Activated naive CD4-positive, alpha-beta T cell treated with anti-CD3 and anti-CD28 coated beads, Interleukin-2, amount 50 U/mL, for 72 hours (primary cell): ENCODE measurements around the gene IFI27L1. TPM values are rescaled to one million over a fixed set of nuclear protein-coding genes. Genes with fewer than 3 reads are reported as not detected.
"Not testable (repeated sequence)": the region's sequence is repeated elsewhere in the genome, so short reads cannot be mapped to it uniquely, and the experiment has no call there.

ENCODE experiments used
- ATAC-seq, 2 donors: fragments of 150-1000 bp; cut with Tn5 transposase; 2 replicates each; pipeline ENCODE4 v1.10.0; 2021; ENCODE audit warnings: mild to moderate bottlenecking in 2 of 2, moderate library complexity in 2 of 2
- DNase-seq, 2 donors: peaks; one replicate each; pipeline ENCODE4 v3.0.0; 2021 to 2022; ENCODE audit warnings: low spot score in 2 of 2
- H3K27ac Mint-ChIP-seq, 2 donors: one replicate each; pipeline ENCODE4 v1.8.0; 2022; ENCODE audit warnings: mild to moderate bottlenecking in 2 of 2, mixed read lengths in 2 of 2
- H3K36me3 Mint-ChIP-seq, 2 donors: one replicate each; pipeline ENCODE4 v1.8.0; 2022; ENCODE audit warnings: mixed read lengths in 2 of 2
- H3K9me3 Mint-ChIP-seq, 2 donors: one replicate each; pipeline ENCODE4 v1.8.0; 2022; ENCODE audit warnings: mixed read lengths in 2 of 2
- total RNA-seq, 2 donors: library from RNA; stranded (reverse); gene quantifications; one replicate each; pipeline ENCODE4 v1.2.3, GENCODE V29; 2022

The IFI27L1 gene
- total RNA-seq, 2 donors from 2014 or later, result 48.0 to 51.4 TPM

GRCh38 chr14:94058674-94059138, 22.4 kb upstream of the IFI27L1 start:
- Mint-ChIP-seq H3K36me3 (peaks cover 20 to 43% of the 10 kb centered on the region in 2 donors), H3K27ac (peak overlapping the region in 1 of 2 donors; percentile 59), H3K9me3 (no peaks in the 10 kb centered on the region)
- no peak for DNase-seq
- no peak for ATAC-seq

GRCh38 chr14:94059998-94060397, 21.1 kb upstream of the IFI27L1 start:
- ATAC-seq, result no peak
- Mint-ChIP-seq H3K9me3 (no peaks in the 10 kb centered on the region), H3K27ac (peak overlapping the region; percentile 30 to 81), H3K36me3 (peaks cover 20 to 30% of the 10 kb centered on the region in 2 donors)
- no peak for DNase-seq

GRCh38 chr14:94062344-94062940, 18.7 kb upstream of the IFI27L1 start:
- H3K9me3 Mint-ChIP-seq, result no peaks in the 10 kb centered on the region
- ATAC-seq, result no peak
- H3K36me3 Mint-ChIP-seq, result peaks cover 20 to 43% of the 10 kb centered on the region in 2 donors
- H3K27ac Mint-ChIP-seq, result peak overlapping the region in 1 of 2 donors; percentile 79
- DNase-seq, result no peak

GRCh38 chr14:94066089-94066676, 14.9 kb upstream of the IFI27L1 start:
- DNase-seq (no peak), ATAC-seq (peak in 1 of 2 donors; percentile 9)
- peaks cover 39 to 65% of the 10 kb centered on the region in 2 donors for H3K36me3 Mint-ChIP-seq
- H3K9me3 Mint-ChIP-seq, result peaks cover 16 to 30% of the 10 kb centered on the region in 2 donors
- peak overlapping the region; percentile 48 to 75 for H3K27ac Mint-ChIP-seq

GRCh38 chr14:94072076-94072475, 9.0 kb upstream of the IFI27L1 start:
- ATAC-seq, H3K27ac Mint-ChIP-seq, DNase-seq: not testable (repeated sequence)
- Mint-ChIP-seq H3K9me3 (peaks cover 24 to 47% of the 10 kb centered on the region in 2 donors), H3K36me3 (peaks cover 57 to 89% of the 10 kb centered on the region in 2 donors)

GRCh38 chr14:94074534-94074933, 6.6 kb upstream of the IFI27L1 start:
- no peak overlapping the region for H3K27ac Mint-ChIP-seq
- H3K36me3 Mint-ChIP-seq, result peaks cover 60 to 85% of the 10 kb centered on the region in 2 donors

GRCh38 chr14:94075008-94075407, 6.1 kb upstream of the IFI27L1 start:
- no peak for DNase-seq
- ATAC-seq, result no peak
- H3K36me3 Mint-ChIP-seq, result peaks cover 61 to 85% of the 10 kb centered on the region in 2 donors
- no peak overlapping the region for H3K27ac Mint-ChIP-seq
- H3K9me3 Mint-ChIP-seq, result peaks cover 12 to 28% of the 10 kb centered on the region in 2 donors

More at GRCh38 chr14:94074534-94074933, 6.6 kb upstream of the IFI27L1 start:
- peaks cover 12 to 29% of the 10 kb centered on the region in 2 donors for H3K9me3 Mint-ChIP-seq
- ATAC-seq (no peak), DNase-seq (no peak)

GRCh38 chr14:94077111-94077821, 3.8 kb upstream of the IFI27L1 start:
- no peak overlapping the region for H3K27ac Mint-ChIP-seq
- ATAC-seq (no peak), DNase-seq (no peak)
- peaks cover 2 to 13% of the 10 kb centered on the region in 2 donors for H3K9me3 Mint-ChIP-seq
- H3K36me3 Mint-ChIP-seq, result peaks cover 56 to 71% of the 10 kb centered on the region in 2 donors

- Mint-ChIP-seq H3K36me3 (peaks cover 53 to 70% of the 10 kb centered on the region in 2 donors), H3K27ac (peak overlapping the region in 1 of 2 donors; percentile 99), H3K9me3 (peaks cover 0 to 11% of the 10 kb centered on the region in 2 donors)
- DNase-seq, result no peak
- no peak for ATAC-seq
Observed at GRCh38 chr14:94077823-94078222, 3.3 kb upstream of the IFI27L1 start.

- peaks cover 0 to 5% of the 10 kb centered on the region in 2 donors for H3K9me3 Mint-ChIP-seq
- H3K36me3 Mint-ChIP-seq, result peaks cover 47 to 63% of the 10 kb centered on the region in 2 donors
- peak overlapping the region; percentile 99 for H3K27ac Mint-ChIP-seq
- ATAC-seq, result no peak
- peak in 1 of 2 donors; percentile 61 for DNase-seq
Observed at GRCh38 chr14:94079891-94080620, 1.1 kb upstream of the IFI27L1 start.

- ATAC-seq (peak; percentile 36 to 39), DNase-seq (no peak)
- H3K27ac Mint-ChIP-seq, result peak overlapping the region; percentile 95 to 99
- H3K36me3 Mint-ChIP-seq, result peaks cover 40 to 56% of the 10 kb centered on the region in 2 donors
- peaks cover 0 to 5% of the 10 kb centered on the region in 2 donors for H3K9me3 Mint-ChIP-seq
Observed at GRCh38 chr14:94081386-94081820, 293 bp downstream of the IFI27L1 start.

- no peak overlapping the region for H3K27ac Mint-ChIP-seq
- no peak for DNase-seq
- H3K9me3 Mint-ChIP-seq, result peaks cover 0 to 5% of the 10 kb centered on the region in 2 donors
Observed at GRCh38 chr14:94087891-94088290, 6.8 kb downstream of the IFI27L1 start.

GRCh38 chr14:94088516-94088915, 7.4 kb downstream of the IFI27L1 start:
- ATAC-seq (no peak), DNase-seq (no peak)
- Mint-ChIP-seq H3K9me3 (peaks cover 0 to 5% of the 10 kb centered on the region in 2 donors), H3K27ac (no peak overlapping the region), H3K36me3 (peaks cover 0 to 6% of the 10 kb centered on the region in 2 donors)

More at GRCh38 chr14:94087891-94088290, 6.8 kb downstream of the IFI27L1 start:
- no peak for ATAC-seq
- peaks cover 4 to 12% of the 10 kb centered on the region in 2 donors for H3K36me3 Mint-ChIP-seq

GRCh38 chr14:94089479-94089878, 8.4 kb downstream of the IFI27L1 start:
- DNase-seq, result no peak
- no peak for ATAC-seq

GRCh38 chr14:94093418-94093817, 12.3 kb downstream of the IFI27L1 start:
- ATAC-seq (no peak), DNase-seq (no peak)
- Mint-ChIP-seq H3K9me3 (no peaks in the 10 kb centered on the region), H3K27ac (no peak overlapping the region), H3K36me3 (no peaks in the 10 kb centered on the region)

More at GRCh38 chr14:94089479-94089878, 8.4 kb downstream of the IFI27L1 start:
- Mint-ChIP-seq H3K27ac (no peak overlapping the region), H3K9me3 (peaks cover 0 to 5% of the 10 kb centered on the region in 2 donors), H3K36me3 (peaks cover 0 to 6% of the 10 kb centered on the region in 2 donors)

GRCh38 chr14:94097091-94097490, 16.0 kb downstream of the IFI27L1 start:
- Mint-ChIP-seq H3K27ac (peak overlapping the region in 1 of 2 donors; percentile 70), H3K9me3 (no peaks in the 10 kb centered on the region)
- ATAC-seq, result no peak

More at GRCh38 chr14:94097091-94097490, 16.0 kb downstream of the IFI27L1 start:
- DNase-seq, result no peak
- no peaks in the 10 kb centered on the region for H3K36me3 Mint-ChIP-seq
